Smooth muscle cell of the umbilical artery (primary cell): ENCODE data around the gene RRAGD. TPM values are rescaled to one million over a fixed set of nuclear protein-coding genes. Genes with fewer than 3 reads are reported as not detected.

Experiments used
- total RNA-seq: library from RNA; depleted of rRNA; stranded (reverse); fragments of >200 nt; gene quantifications from 2 replicates; pipeline ENCODE4 v1.2.3, GENCODE V29; 2014

RRAGD gene, protein sequence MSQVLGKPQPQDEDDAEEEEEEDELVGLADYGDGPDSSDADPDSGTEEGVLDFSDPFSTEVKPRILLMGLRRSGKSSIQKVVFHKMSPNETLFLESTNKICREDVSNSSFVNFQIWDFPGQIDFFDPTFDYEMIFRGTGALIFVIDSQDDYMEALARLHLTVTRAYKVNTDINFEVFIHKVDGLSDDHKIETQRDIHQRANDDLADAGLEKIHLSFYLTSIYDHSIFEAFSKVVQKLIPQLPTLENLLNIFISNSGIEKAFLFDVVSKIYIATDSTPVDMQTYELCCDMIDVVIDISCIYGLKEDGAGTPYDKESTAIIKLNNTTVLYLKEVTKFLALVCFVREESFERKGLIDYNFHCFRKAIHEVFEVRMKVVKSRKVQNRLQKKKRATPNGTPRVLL
- 0.37 and 0.59 TPM in 2 replicates for total RNA-seq

DNA sequence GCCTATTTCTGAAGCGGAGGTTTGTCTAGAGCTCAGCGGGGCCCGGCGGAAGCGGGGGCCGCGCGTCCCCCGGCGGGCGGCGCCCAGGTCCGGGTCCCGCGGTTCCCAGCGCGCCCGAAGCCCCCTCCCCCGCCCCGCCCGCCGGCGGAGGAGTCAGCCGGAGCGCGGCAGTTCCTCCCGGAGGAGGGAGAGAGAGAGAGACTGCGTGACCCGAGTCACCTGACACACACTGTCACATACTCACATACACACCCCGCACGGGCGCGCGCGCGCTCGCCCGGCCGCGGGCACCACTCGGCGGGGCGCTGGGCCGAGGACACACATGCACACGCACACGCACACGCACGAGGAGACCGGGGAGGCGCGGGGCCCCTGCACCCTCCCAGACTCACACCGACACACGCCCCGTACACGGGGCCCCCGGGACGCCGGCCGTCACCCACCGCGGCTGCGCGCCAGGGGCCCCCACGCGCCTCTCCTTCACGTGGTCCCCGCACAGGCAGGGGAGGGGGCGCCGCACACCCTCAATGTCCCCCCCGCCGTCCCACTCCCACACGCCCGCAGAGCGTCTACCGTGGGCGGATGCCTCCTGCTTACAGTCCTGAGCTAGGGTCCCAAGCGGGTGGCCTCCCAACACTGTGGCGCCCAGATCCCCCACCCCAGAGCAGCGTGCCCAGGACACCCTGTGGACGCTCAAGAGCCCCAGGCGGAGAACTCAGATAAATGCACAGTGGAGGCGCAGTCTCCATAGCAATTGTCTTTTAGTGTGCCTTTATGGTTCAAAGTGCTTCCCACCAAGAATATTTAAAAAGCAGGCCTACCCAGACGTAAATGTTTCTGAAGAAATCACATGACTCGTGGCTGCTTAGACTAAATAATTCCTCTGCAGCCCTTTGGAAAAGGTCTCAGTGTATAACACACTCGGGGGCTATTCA, at the start of gene RRAGD:
Gene RRAGD (minus strand): TSS at position 203 of the 935 bp plus-strand sequence. CDS start 280 bp downstream, outside the sequence.

DNA sequence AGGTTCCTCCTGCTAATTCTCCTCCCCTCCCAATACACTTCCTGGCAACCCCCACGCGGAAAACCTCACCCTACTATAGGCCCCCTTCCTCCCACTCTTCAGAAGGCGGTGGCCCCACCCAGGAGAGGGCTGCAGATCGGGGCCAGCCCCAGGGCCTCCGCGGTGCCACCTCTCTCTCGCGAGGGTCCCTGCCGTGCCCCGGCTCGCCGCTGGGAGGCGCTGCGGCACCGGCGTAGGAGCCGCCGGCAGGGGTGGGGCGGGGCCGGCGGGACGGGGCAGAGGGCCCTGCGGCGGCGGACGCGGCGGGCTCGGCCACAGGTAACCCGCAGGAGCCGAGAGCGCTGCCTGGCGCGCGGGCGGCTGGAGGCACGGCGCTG, 20.8 kb upstream of the RRAGD start, which contains the start of gene ANKRD6:
Gene ANKRD6 (plus strand): TSS at position 278 of the 377 bp plus-strand sequence. CDS start 133,825 bp downstream, outside the sequence.

DNA sequence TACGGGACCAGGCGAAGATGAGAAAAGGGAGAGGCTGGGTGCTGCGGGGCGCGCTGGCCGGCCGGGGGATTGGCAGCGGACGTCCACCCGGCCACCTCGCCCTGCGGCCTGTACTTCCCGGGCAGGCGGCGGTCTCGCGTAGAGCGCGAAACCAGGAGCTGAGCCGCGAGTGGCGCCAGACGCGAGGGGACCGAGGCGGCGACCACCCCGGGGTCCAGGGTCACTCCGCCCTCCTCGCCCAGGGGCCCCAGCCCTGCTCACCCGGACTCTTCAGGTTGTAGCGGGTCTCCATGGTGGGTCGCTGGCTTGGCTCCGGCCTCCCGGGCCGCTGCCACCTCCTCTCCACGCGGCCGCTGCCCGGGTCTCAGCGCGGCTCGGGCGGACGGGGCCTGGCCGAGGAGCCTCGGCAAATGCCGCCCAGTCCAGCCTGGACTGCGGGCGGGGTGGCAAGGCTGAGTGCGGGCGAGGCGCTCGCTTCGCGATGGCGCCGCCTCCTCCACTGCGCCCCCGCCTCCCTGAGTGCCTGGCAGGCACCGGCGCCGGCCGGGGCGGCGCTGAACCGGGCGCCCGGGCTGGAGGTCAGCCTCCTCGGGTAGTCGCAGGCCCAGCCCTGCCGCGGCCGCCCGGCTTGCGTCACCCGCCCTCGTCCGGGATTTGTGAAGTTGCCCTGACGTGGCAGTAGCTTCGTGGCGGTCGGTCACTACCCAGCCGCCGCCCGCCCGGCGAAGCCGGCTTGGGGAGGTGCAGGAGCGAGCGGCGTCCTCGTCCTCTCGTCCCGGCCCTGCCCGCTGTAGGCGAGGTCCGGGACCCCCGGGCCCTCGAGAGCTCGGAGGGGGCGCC, 59.6 kb downstream of the RRAGD start, which contains the start of gene UBE2J1:
Gene UBE2J1 (minus strand): TSS at position 445 of the 840 bp plus-strand sequence. CDS start 153 bp downstream, at position 292.

DNA sequence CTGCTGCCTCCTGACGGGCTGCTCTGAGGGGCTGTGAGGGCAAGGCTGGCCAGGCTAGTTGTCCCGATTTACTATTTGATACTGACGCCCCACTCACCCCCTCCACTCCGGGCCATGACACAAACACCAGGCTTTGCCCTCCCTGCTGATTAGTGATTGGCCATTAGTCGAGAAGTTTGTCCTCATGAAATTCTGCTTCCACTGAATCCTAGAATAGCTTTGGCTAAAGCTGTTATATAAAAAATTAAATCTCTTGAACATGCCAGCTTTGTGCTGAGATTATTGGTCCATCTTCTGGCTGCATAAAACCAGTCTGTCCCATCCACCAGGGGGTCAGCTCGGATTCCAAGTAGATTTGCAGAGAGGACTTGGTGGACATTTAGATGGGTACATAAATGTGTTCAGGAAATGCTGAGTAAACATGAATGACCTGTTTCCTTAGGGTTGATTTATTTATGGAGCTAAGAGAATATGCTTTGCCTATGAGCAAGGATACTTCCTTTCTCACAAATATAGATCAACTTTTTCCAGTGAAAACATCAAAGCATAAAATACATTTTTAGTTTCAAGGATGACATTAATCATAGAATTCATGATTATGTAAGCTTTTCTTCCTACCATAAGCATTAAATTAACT, 96.7 kb downstream of the RRAGD start, which contains the start of gene GABRR2:
Gene GABRR2 (minus strand): TSS at position 51 of the 637 bp plus-strand sequence. CDS start 134 bp downstream, outside the sequence.

Other genes starting within 250 kb of the RRAGD start
- not detected in 2 replicates for gene GABRR1, start 194.9 kb downstream of the RRAGD start, total RNA-seq
- under 0.01 and 0.18 TPM in 2 replicates for gene GABRR2, start 97.0 kb downstream of the RRAGD start, total RNA-seq
- gene UBE2J1, start 59.6 kb downstream of the RRAGD start, total RNA-seq, result 35.9 and 41.0 TPM in 2 replicates
- gene ANKRD6, start 20.9 kb upstream of the RRAGD start, total RNA-seq, result 2.1 and 3.9 TPM in 2 replicates
- 22.1 and 26.7 TPM in 2 replicates for gene LYRM2, start 226.5 kb upstream of the RRAGD start, total RNA-seq